GM10266 (cell line): ENCODE data around the gene HPCA.

Experiments used
- DNase-seq: peaks from one replicate; pipeline ENCODE4 v3.0.0; 2012; ENCODE audit errors: extremely low spot score
- CTCF ChIP-seq: IDR thresholded peaks from 2 replicates; pipeline ENCODE4 v1.5.1; 2012; ENCODE audit warnings: mild to moderate bottlenecking, low read depth; ENCODE audit not compliant: control insufficient read depth, insufficient read depth; ENCODE audit errors: missing control alignments

Gene HPCA

GRCh38 chr1:32871364-32872191, 14.7 kb upstream of the HPCA start:
- DNase-seq = peak; percentile 33
- TF ChIP-seq CTCF = no peak

- DNase-seq = peak; percentile 14
- TF ChIP-seq CTCF = peak; percentile 1
These were observed 14.2 kb upstream of the HPCA start for GRCh38 chr1:32872192-32872460.

GRCh38 chr1:32873484-32873883, 12.8 kb upstream of the HPCA start:
- no peak for TF ChIP-seq CTCF
- no peak for DNase-seq

- no peak for TF ChIP-seq CTCF
- DNase-seq = no peak
These were observed 11.2 kb upstream of the HPCA start for GRCh38 chr1:32874860-32875752.

- DNase-seq = peak; percentile 82
These were observed 9.7 kb upstream of the HPCA start for GRCh38 chr1:32876341-32877210.

More at GRCh38 chr1:32876341-32877210, 9.7 kb upstream of the HPCA start:
- TF ChIP-seq CTCF = peak; percentile 94
